ENCODE measurements around the gene INPP5D. TPM values are rescaled to one million over a fixed set of nuclear protein-coding genes. Genes with fewer than 3 reads are reported as not detected.
"Not testable (repeated sequence)": the region's sequence is repeated elsewhere in the genome, so short reads cannot be mapped to it uniquely, and the experiment has no call there.

INPP5D gene
- polyA plus RNA-seq (2012; ENCODE audit: missing spikeins) = 81.6 TPM

DNA sequence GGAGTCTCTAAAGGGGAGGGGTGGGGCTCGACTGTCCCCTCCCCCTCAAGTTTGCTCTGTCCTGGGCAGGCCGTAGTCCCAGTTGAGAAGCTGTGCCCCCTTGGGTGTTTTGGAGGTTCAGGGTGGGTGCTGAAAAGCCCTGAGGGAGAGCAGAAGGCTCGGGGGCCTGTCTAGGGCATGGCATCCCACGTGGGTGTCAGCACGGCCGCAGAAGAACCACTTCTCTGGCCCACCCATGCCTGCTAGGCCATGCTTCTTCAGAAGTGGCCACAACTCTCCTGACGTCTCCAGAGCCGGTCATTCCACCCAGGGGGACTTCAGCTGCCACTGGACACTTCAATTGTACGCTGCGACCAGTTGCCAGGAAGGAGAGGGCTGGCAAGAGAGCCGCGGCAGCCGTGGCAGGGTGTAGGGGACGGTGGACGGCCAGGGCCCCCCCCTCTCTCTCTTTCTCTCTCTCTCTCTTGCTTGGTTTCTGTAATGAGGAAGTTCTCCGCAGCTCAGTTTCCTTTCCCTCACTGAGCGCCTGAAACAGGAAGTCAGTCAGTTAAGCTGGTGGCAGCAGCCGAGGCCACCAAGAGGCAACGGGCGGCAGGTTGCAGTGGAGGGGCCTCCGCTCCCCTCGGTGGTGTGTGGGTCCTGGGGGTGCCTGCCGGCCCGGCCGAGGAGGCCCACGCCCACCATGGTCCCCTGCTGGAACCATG is at the start of gene INPP5D:
TSS of gene INPP5D (plus strand) at position 546 of the 704 bp plus-strand sequence. CDS start at position 683, 137 bp downstream.
- TF ChIP-seq POLR2A (IDR thresholded peaks at IDR 0.05; ENCODE audit: low read depth, low read length) (peak; percentile 95), TAF1 (IDR thresholded peaks at IDR 0.05; ENCODE audit: borderline replicate concordance, low read depth, low read length) (peak; percentile 91), POLR2AphosphoS5 (IDR thresholded peaks at IDR 0.05; ENCODE audit: low read depth, low read length) (peak; percentile 92)
- FAIRE-seq = peak; percentile 91
- DNase-seq (ENCODE audit: insufficient read length) = peak; percentile 77

- no peak for FAIRE-seq
- no peak for DNase-seq (ENCODE audit: insufficient read length)
- no peak for TF ChIP-seq TAF1 (IDR thresholded peaks at IDR 0.05; ENCODE audit: borderline replicate concordance, low read depth, low read length)
- TF ChIP-seq POLR2A (IDR thresholded peaks at IDR 0.05; ENCODE audit: low read depth, low read length) = no peak
- no peak for TF ChIP-seq POLR2AphosphoS5 (IDR thresholded peaks at IDR 0.05; ENCODE audit: low read depth, low read length)
These were observed 49.4 kb upstream of the INPP5D start for GRCh38 chr2:233010569-233011267.

- FAIRE-seq = no peak
- TF ChIP-seq TAF1 (IDR thresholded peaks at IDR 0.05; ENCODE audit: borderline replicate concordance, low read depth, low read length) = no peak
- TF ChIP-seq POLR2AphosphoS5 (IDR thresholded peaks at IDR 0.05; ENCODE audit: low read depth, low read length) = no peak
- no peak for TF ChIP-seq POLR2A (IDR thresholded peaks at IDR 0.05; ENCODE audit: low read depth, low read length)
- no peak for DNase-seq (ENCODE audit: insufficient read length)
These were observed 48.9 kb upstream of the INPP5D start for GRCh38 chr2:233011268-233011650.

DNA sequence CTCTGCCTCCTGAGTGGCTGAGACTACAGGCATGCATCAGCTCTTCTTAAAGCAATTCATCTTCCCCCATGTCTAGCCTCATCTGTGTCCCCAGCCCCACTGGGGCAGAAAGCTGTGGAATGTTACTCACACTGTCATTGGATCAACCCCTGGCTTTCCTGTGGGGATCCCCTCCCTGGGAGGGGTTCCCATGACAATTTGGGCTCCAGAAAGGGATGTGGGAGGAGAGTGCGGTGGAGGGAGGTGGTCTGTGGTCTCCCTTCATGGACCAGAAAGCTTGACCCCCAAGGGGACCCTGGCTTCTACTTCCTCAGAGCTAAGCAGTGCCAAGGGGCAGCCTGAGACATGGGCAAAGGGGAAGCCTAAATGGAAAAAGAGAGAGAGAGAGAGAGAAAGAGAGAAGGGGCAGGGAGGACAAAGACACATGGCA is 48.4 kb upstream of the INPP5D start:
- FAIRE-seq (no peak), DNase-seq (ENCODE audit: insufficient read length) (no peak)
- TF ChIP-seq POLR2AphosphoS5 (IDR thresholded peaks at IDR 0.05; ENCODE audit: low read depth, low read length) (no peak), TAF1 (IDR thresholded peaks at IDR 0.05; ENCODE audit: borderline replicate concordance, low read depth, low read length) (no peak), POLR2A (IDR thresholded peaks at IDR 0.05; ENCODE audit: low read depth, low read length) (no peak)

DNA sequence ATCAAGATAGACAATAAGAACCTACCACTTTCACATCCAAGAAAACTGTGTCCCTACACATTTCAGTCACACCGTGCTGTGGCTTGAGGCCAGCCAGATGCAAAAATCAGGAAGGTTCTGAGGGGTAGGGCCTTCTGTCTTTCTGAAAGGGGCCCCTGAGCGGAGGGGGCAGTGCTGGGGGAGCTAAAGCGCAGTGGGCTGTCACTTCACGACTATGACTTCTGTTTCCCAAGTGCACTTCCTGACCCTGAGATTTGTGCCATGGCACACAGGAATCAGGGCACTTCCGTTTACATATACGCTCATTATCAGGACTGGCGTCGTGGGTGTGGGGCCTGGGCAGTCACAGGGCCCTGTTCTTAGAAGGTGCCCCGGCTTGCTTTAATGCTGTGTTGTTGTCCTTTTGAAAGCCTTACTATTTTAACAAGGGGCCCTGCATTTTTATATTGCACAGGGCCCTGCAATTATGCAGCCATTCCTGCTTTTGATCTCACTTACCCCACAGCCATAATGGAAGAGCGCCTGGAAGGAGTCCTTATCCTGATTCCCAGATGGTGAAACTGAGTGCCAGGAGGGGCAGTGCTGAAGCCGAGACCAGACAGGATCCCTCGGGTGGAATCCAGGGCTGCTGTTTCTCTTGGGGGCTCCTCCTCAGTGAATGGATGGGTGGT is 47.7 kb upstream of the INPP5D start:
- TF ChIP-seq TAF1 (IDR thresholded peaks at IDR 0.05; ENCODE audit: borderline replicate concordance, low read depth, low read length) = no peak
- no peak for TF ChIP-seq POLR2AphosphoS5 (IDR thresholded peaks at IDR 0.05; ENCODE audit: low read depth, low read length)
- no peak for TF ChIP-seq POLR2A (IDR thresholded peaks at IDR 0.05; ENCODE audit: low read depth, low read length)
- FAIRE-seq (no peak), DNase-seq (ENCODE audit: insufficient read length) (no peak)

DNA sequence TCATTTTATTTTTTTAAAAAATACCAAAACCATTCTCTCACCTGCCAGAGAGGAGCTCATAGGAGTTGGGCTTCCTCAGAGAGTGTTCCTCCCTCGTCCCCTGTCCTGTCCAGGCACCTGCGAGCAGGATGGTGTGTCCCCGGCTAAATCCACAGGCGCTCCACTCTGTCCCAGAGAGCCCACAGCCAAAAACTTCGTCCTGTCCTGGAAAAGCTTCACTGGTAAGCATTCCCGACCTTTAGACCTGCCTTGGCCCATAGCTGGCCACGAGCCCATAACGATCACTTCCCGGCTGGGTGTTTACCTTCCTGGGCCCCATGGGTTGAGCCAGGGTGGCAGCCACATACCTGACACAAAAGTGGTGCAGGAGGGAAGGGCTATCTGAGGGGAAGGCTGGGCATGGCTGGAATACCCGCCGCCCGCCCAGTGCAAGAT is 47.1 kb upstream of the INPP5D start, which contains the start of gene NGEF:
TSS of gene NGEF (minus strand) at position 230 of the 435 bp plus-strand sequence. CDS start 38,366 bp downstream, outside the sequence.
- TF ChIP-seq TAF1 (IDR thresholded peaks at IDR 0.05; ENCODE audit: borderline replicate concordance, low read depth, low read length) (no peak), POLR2AphosphoS5 (IDR thresholded peaks at IDR 0.05; ENCODE audit: low read depth, low read length) (no peak), POLR2A (IDR thresholded peaks at IDR 0.05; ENCODE audit: low read depth, low read length) (no peak)
- DNase-seq (ENCODE audit: insufficient read length) (no peak), FAIRE-seq (no peak)

GRCh38 chr2:233013650-233014049 is 46.5 kb upstream of the INPP5D start:
- no peak for FAIRE-seq
- no peak for DNase-seq (ENCODE audit: insufficient read length)
- TF ChIP-seq POLR2AphosphoS5 (IDR thresholded peaks at IDR 0.05; ENCODE audit: low read depth, low read length) = no peak
- TF ChIP-seq POLR2A (IDR thresholded peaks at IDR 0.05; ENCODE audit: low read depth, low read length) = no peak
- TF ChIP-seq TAF1 (IDR thresholded peaks at IDR 0.05; ENCODE audit: borderline replicate concordance, low read depth, low read length) = no peak

DNA sequence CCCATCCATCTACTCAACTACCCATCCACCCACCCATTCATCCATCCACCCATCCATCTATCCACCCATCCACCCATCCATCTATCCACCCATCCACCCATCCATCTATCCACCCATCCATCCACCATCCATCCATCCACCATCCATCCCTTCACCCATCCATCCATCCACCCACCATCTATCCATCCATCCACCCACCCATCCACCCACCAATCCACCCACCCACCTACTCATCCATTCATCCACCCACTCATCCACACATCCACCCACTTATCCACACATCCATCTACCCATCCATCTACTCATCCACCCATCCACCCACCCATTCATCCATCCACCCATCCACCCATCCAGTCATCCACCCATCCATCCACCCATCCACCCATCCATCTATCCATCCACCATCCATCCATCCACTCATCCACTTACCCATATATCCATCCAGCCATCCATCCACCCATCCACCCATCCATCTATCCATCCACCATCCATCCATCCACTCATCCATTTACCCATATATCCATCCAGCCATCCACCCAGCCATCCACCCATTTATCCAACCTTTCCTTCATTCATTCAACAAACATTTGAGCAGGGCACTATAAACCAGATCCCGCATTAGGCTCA is 45.0 kb upstream of the INPP5D start:
- DNase-seq (ENCODE audit: insufficient read length) (no peak), FAIRE-seq (no peak)
- TF ChIP-seq POLR2A (IDR thresholded peaks at IDR 0.05; ENCODE audit: low read depth, low read length) = no peak
- TF ChIP-seq TAF1 (IDR thresholded peaks at IDR 0.05; ENCODE audit: borderline replicate concordance, low read depth, low read length) = no peak
- no peak for TF ChIP-seq POLR2AphosphoS5 (IDR thresholded peaks at IDR 0.05; ENCODE audit: low read depth, low read length)

DNA sequence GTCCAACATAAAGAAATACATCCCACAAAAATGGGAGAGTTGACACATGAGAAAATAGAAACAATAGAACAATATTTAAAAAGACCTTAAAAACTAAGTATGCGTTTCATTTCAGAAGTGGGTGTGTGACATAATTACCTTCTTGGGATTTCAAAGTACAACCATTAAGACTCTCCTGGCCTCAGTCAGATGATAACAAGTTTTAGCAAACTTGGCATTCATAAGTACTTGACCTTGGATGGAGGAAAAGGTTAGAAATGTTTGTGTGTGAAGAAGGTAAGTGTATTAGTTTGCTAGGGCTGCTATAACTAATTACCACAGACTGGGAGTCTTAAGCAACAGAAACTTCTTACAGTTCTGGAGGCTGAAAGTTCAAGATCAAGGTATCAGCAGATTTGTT is 42.2 kb upstream of the INPP5D start:
- no peak for TF ChIP-seq TAF1 (IDR thresholded peaks at IDR 0.05; ENCODE audit: borderline replicate concordance, low read depth, low read length)
- TF ChIP-seq POLR2AphosphoS5 (IDR thresholded peaks at IDR 0.05; ENCODE audit: low read depth, low read length) = no peak
- no peak for TF ChIP-seq POLR2A (IDR thresholded peaks at IDR 0.05; ENCODE audit: low read depth, low read length)
- no peak for FAIRE-seq

DNA sequence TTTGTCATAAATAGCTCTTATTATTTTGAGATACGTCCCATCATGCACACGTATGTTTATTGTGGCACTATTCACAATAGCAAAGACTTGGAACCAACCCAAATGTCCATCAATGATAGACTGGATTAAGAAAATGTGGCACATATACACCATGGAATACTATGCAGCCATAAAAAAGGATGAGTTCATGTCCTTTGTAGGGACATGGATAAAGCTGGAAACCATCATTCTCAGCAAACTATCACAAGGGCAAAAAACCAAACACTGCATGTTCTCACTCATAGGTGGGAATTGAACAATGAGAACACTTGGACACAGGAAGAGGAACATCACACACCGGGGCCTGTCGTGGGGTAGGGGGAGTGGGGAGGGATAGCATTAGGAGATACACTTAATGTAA is 40.5 kb upstream of the INPP5D start:
- DNase-seq (ENCODE audit: insufficient read length); FAIRE-seq: not testable (repeated sequence)

More for the DNA sequence above, 42.2 kb upstream of the INPP5D start:
- no peak for DNase-seq (ENCODE audit: insufficient read length)

- DNase-seq (ENCODE audit: insufficient read length) = no peak
- FAIRE-seq = no peak
- no peak for TF ChIP-seq TAF1 (IDR thresholded peaks at IDR 0.05; ENCODE audit: borderline replicate concordance, low read depth, low read length)
- no peak for TF ChIP-seq POLR2A (IDR thresholded peaks at IDR 0.05; ENCODE audit: low read depth, low read length)
- TF ChIP-seq POLR2AphosphoS5 (IDR thresholded peaks at IDR 0.05; ENCODE audit: low read depth, low read length) = no peak
These were observed 39.7 kb upstream of the INPP5D start for GRCh38 chr2:233020454-233020853.
